ENCODE results near the gene MTHFD1L.

DNA sequence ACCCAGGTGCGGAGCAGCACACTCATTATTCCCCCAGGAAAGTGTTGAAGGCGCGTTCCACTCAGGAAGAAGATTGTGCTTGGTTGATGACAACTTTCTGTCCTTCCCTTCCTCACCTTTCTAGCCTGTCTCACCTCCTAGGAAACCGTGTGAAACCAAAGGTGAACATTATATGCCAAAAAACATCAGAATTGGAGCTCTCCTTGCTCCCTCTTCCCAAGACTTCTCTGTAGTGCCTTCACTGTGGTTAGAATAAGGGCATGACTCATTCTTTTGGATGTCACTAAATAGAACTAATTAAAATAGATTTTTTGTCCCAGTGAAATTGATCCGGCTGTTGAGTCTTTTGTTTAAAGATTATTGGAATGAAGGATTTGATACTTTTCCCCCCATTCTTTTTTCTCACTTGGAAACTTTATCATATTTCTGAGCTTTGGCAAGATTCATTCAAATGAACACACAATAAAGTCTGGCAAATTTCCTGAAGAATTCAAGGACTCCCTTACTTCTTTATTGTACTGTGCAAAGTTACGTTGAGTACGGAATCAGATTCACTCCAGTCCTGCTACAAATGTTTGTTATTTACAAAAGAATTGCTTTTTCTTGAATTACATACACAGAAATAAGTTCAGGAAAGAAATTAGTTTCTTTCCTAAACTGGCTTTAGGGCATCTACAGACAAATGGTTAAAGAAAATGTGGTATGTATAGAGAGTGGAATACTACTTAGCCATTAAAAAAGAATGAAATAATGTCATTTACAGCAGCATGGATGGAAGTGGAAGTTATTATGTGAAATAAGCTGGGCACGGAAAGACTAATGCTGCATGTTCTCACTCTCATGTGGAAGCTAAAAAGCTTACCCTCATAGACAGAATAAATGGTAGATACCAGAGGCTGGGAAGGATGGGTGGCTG lies 231.4 kb downstream of the MTHFD1L start:
- TF ChIP-seq POLR2A (IDR thresholded peaks at IDR 0.05), result no peak
- TF ChIP-seq, protein P1, sequence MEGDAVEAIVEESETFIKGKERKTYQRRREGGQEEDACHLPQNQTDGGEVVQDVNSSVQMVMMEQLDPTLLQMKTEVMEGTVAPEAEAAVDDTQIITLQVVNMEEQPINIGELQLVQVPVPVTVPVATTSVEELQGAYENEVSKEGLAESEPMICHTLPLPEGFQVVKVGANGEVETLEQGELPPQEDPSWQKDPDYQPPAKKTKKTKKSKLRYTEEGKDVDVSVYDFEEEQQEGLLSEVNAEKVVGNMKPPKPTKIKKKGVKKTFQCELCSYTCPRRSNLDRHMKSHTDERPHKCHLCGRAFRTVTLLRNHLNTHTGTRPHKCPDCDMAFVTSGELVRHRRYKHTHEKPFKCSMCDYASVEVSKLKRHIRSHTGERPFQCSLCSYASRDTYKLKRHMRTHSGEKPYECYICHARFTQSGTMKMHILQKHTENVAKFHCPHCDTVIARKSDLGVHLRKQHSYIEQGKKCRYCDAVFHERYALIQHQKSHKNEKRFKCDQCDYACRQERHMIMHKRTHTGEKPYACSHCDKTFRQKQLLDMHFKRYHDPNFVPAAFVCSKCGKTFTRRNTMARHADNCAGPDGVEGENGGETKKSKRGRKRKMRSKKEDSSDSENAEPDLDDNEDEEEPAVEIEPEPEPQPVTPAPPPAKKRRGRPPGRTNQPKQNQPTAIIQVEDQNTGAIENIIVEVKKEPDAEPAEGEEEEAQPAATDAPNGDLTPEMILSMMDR (IDR thresholded peaks at IDR 0.05), result no peak
